ENCODE results near the gene DLK2.
"Not testable (repeated sequence)": the region's sequence is repeated elsewhere in the genome, so short reads cannot be mapped to it uniquely, and the experiment has no call there.

The DLK2 gene

GRCh38 chr6:43420012-43420709, 35.2 kb downstream of the DLK2 start:
- DNase-seq: no peak

- no peak for DNase-seq
Measured at GRCh38 chr6:43416935-43417334, 38.4 kb downstream of the DLK2 start.

GRCh38 chr6:43415275-43415674, 40.1 kb downstream of the DLK2 start:
- DNase-seq: not testable (repeated sequence)

- DNase-seq: no peak
Measured at GRCh38 chr6:43413002-43413401, 42.3 kb downstream of the DLK2 start.

- no peak for DNase-seq
Measured at GRCh38 chr6:43412541-43412940, 42.8 kb downstream of the DLK2 start.

- DNase-seq: not testable (repeated sequence)
Measured at GRCh38 chr6:43410776-43411175, 44.6 kb downstream of the DLK2 start.

GRCh38 chr6:43408259-43408658, 47.1 kb downstream of the DLK2 start:
- no peak for DNase-seq

GRCh38 chr6:43407296-43407695, 48.1 kb downstream of the DLK2 start:
- no peak for DNase-seq

- DNase-seq: no peak
Measured at GRCh38 chr6:43405354-43405753, 50.0 kb downstream of the DLK2 start.

- DNase-seq: no peak
Measured at GRCh38 chr6:43402820-43403219, 52.5 kb downstream of the DLK2 start.

GRCh38 chr6:43401730-43402129, 53.6 kb downstream of the DLK2 start:
- no peak for DNase-seq
